Measurements from ENCODE around the gene GH2. TPM values are rescaled to one million over a fixed set of nuclear protein-coding genes. Genes with fewer than 3 reads are reported as not detected.
"Not testable (repeated sequence)": the region's sequence is repeated elsewhere in the genome, so short reads cannot be mapped to it uniquely, and the experiment has no call there.

GH2 gene
- total RNA-seq, 2 donors from 2014 or later = not detected

GRCh38 chr17:63892316-63893037 lies 10.7 kb upstream of the GH2 start:
- H3K27me3 ChIP-seq; H3K27ac ChIP-seq; H3K36me3 ChIP-seq; H3K4me1 ChIP-seq; DNase-seq (ENCODE audit: low spot score); H3K4me3 ChIP-seq; H3K9me3 ChIP-seq: not testable (repeated sequence)

- not testable (repeated sequence) for H3K27ac ChIP-seq; DNase-seq (ENCODE audit: low spot score); H3K4me3 ChIP-seq; H3K27me3 ChIP-seq; H3K4me1 ChIP-seq; H3K36me3 ChIP-seq; H3K9me3 ChIP-seq
- TF ChIP-seq CTCF (IDR thresholded peaks at IDR 0.05) = peak; percentile 31 to 56
Observed at GRCh38 chr17:63889026-63889848, 7.5 kb upstream of the GH2 start.

DNA sequence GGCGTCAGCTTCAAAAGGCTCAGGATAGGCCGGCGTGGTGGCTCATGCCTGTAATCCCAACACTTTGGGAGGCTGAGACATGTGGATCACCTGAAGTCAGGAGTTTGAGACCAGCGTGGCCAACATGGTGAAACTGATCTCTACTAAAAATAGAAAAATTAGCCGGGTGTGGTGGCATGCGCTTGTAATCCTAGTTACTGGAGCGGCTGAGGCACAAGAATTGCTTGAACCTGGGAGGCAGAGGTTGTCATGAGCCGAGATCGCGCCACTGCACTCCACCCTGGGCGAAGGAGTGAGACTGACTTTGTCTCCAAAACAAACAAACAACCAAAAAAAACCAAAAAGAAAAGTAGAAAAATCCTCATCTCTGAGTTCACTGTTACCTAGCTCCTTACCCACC lies 3.4 kb upstream of the GH2 start:
- not testable (repeated sequence) for DNase-seq (ENCODE audit: low spot score); H3K9me3 ChIP-seq; H3K4me1 ChIP-seq

DNA sequence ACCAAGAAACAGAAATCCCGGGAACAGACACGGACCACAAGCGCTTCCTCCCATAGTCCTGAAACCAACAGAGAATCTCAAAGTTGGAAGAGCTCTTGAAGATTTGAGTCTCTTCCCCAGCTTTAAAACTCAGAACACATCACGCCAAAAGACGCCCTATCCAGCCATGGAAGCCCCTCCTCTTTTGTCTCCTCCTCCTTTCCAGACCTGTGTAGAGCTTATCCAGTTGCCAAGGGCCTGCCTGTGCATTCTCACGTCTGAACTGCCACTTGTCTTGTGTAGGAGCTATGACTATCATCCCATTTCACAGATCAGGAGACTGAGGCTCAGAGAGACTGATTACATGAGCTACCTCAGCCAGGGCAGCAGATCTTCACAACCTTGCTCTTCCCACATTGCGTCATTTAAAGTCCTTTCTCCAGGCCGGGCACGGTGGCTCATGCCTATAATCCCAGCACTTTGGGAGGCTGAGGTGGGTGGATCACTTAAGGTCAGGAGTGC lies 932 bp upstream of the GH2 start:
- not testable (repeated sequence) for H3K27me3 ChIP-seq; H3K36me3 ChIP-seq; H3K4me3 ChIP-seq; DNase-seq (ENCODE audit: low spot score); H3K9me3 ChIP-seq; H3K27ac ChIP-seq; H3K4me1 ChIP-seq

More for the DNA sequence above, 3.4 kb upstream of the GH2 start:
- H3K4me3 ChIP-seq, H3K36me3 ChIP-seq, H3K27me3 ChIP-seq, H3K27ac ChIP-seq: not testable (repeated sequence)

- not testable (repeated sequence) for H3K36me3 ChIP-seq; H3K9me3 ChIP-seq; DNase-seq (ENCODE audit: low spot score); H3K27ac ChIP-seq; H3K4me1 ChIP-seq; H3K4me3 ChIP-seq; H3K27me3 ChIP-seq
Observed at GRCh38 chr17:63881337-63881736, 407 bp downstream of the GH2 start.

DNA sequence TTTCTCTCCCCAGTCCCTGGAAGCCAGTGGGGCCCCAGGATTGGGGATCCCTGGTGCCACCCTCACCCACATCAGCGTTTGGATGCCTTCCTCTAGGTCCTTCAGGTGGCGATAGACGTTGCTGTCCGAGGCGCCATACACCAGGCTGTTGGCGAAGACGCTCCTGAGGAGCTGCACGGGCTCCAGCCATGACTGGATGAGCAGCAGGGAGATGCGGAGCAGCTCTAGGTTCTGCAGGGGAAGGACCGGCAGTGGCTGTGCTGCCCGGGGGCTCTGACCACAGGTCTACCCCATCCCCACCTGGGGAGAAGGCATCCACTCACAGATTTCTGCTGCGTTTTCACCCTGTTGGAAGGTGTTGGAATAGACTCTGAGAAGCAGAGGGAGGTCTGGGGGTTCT lies 1.0 kb downstream of the GH2 start:
- Histone ChIP-seq H3K9me3 (no peaks in the 10 kb centered on the region), H3K36me3 (no peaks in the 10 kb centered on the region), H3K27ac (no peak overlapping the region), H3K4me3 (no peak overlapping the region), H3K27me3 (no peaks in the 10 kb centered on the region), H3K4me1 (no peaks in the 10 kb centered on the region)
- no peak for TF ChIP-seq CTCF (IDR thresholded peaks at IDR 0.05)
- DNase-seq (ENCODE audit: low spot score) = no peak

DNA sequence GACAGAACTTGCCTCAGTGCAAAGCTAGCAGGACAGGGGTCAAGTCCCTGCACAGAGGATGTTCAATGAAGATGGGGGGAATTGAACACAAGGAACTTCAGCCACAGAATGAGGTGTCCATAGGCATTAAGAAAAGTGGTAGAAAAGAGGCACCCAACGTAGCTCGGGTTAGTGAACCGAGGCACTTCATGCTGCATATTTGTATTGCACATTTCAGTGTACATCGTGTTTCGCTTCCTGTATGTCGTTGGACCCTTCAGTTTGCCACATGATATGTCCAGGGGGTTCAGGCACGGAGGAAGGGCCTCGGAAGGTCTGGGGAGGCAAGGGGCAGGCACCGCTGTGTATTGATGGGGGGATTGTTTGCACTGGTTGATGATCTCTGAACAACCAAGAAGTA lies 3.3 kb downstream of the GH2 start:
- H3K36me3 ChIP-seq; DNase-seq (ENCODE audit: low spot score); H3K4me1 ChIP-seq; H3K27ac ChIP-seq; H3K27me3 ChIP-seq; H3K9me3 ChIP-seq; H3K4me3 ChIP-seq: not testable (repeated sequence)

DNA sequence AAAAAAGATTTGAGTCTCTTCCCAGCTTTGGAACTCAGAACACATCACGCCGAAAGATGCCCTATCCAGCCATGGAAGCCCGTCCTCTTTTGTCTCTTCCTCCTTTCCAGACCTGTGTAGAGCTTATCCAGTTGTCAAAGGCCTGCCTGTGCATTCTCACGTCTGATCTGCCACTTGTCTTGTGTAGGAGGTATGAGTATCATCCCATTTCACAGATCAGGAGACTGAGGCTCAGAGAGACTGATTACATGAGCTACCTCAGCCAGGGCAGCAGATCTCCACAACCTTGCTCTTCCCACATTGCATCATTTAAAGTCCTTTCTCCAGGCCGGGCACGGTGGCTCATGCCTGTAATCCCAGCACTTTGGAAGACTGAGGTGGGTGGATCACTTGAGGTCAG lies 7.1 kb downstream of the GH2 start:
- H3K4me1 ChIP-seq; H3K27ac ChIP-seq; H3K36me3 ChIP-seq; H3K27me3 ChIP-seq; H3K9me3 ChIP-seq; H3K4me3 ChIP-seq; DNase-seq (ENCODE audit: low spot score): not testable (repeated sequence)

GRCh38 chr17:63874061-63874626 lies 7.6 kb downstream of the GH2 start:
- H3K9me3 ChIP-seq; H3K4me3 ChIP-seq; DNase-seq (ENCODE audit: low spot score); H3K27me3 ChIP-seq; H3K4me1 ChIP-seq; H3K27ac ChIP-seq; H3K36me3 ChIP-seq: not testable (repeated sequence)

DNA sequence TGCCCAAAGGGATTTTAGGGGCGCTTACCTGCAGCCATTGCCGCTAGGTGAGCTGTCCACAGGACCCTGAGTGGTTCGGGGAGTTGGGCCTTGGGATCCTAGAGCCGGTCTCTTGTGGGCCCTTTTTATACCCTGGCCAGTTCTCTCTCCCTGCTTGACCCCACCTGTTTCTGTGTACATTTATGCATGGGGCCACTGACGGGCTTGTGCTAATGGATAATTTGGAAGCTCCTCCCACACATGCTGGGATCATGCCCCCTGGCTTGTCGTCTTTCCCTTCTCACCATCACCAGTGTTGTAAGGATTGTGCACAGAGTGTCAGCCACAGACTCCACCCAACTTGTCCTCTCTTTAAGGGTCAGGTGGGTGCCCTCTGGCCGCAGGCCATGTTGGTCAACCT lies 8.2 kb downstream of the GH2 start, which contains the start of gene CSH2:
Gene CSH2 (minus strand): TSS at position 101 of the 400 bp plus-strand sequence. CDS start 63 bp downstream, at position 38.
- not testable (repeated sequence) for H3K27ac ChIP-seq; DNase-seq (ENCODE audit: low spot score); H3K36me3 ChIP-seq; H3K4me3 ChIP-seq; H3K4me1 ChIP-seq; H3K27me3 ChIP-seq; H3K9me3 ChIP-seq

- not testable (repeated sequence) for H3K4me3 ChIP-seq; H3K36me3 ChIP-seq; H3K27me3 ChIP-seq; H3K27ac ChIP-seq; H3K9me3 ChIP-seq; DNase-seq (ENCODE audit: low spot score); H3K4me1 ChIP-seq
Observed at GRCh38 chr17:63871646-63872365, 9.9 kb downstream of the GH2 start.

DNA sequence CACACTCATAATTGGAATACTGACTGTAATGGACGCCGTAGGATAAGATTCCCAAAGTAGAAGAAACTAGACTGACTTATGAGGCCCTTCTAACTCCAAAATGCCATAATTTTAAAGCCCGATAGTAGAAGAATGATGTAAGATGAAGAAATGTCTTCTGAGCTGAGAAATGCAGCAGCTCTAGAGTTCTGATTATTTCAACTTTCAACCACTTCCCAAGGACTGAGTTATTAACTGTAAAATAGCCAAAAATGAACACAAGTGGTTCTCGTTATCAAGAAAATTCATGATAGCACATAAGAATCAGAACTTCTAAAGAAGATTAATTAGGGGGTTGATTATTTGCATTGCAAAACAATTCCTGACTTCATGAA lies 11.5 kb downstream of the GH2 start:
- not testable (repeated sequence) for H3K27ac ChIP-seq; H3K4me3 ChIP-seq; H3K4me1 ChIP-seq; H3K36me3 ChIP-seq; H3K9me3 ChIP-seq; H3K27me3 ChIP-seq; DNase-seq (ENCODE audit: low spot score)

Data from right atrium auricular region (tissue), 2 donors.